Glomerular visceral epithelial cell (primary cell): ENCODE data around the gene SHB.

Experiments
- DNase-seq: peaks from one replicate; pipeline ENCODE4 v3.0.0-alpha.2; 2016; ENCODE audit errors: extremely low spot score

SHB gene

GRCh38 chr9:37953206-37953774 lies 115.7 kb downstream of the SHB start:
- DNase-seq = no peak

GRCh38 chr9:37952731-37953130 lies 116.3 kb downstream of the SHB start:
- peak; percentile 88 for DNase-seq

- DNase-seq = no peak
Measured at GRCh38 chr9:37951671-37952449, 117.2 kb downstream of the SHB start.

- DNase-seq = no peak
Measured at GRCh38 chr9:37950561-37950960, 118.5 kb downstream of the SHB start.

- DNase-seq = peak; percentile 78
Measured at GRCh38 chr9:37949576-37949975, 119.5 kb downstream of the SHB start.

- DNase-seq = no peak
Measured at GRCh38 chr9:37948417-37948980, 120.5 kb downstream of the SHB start.

GRCh38 chr9:37947977-37948376 lies 121.0 kb downstream of the SHB start:
- peak; percentile 47 for DNase-seq

GRCh38 chr9:37947471-37947870 lies 121.6 kb downstream of the SHB start:
- DNase-seq = no peak

GRCh38 chr9:37946971-37947370 lies 122.1 kb downstream of the SHB start:
- no peak for DNase-seq

- DNase-seq = no peak
Measured at GRCh38 chr9:37946041-37946440, 123.0 kb downstream of the SHB start.

GRCh38 chr9:37944671-37945481 lies 124.2 kb downstream of the SHB start:
- DNase-seq = peak; percentile 80

- no peak for DNase-seq
Measured at GRCh38 chr9:37944266-37944650, 124.8 kb downstream of the SHB start.

- peak; percentile 88 for DNase-seq
Measured at GRCh38 chr9:37943345-37944265, 125.4 kb downstream of the SHB start.

- no peak for DNase-seq
Measured at GRCh38 chr9:37942621-37943344, 126.2 kb downstream of the SHB start.

- no peak for DNase-seq
Measured at GRCh38 chr9:37941253-37941652, 127.8 kb downstream of the SHB start.

- no peak for DNase-seq
Measured at GRCh38 chr9:37939575-37940095, 129.4 kb downstream of the SHB start.

GRCh38 chr9:37938121-37938891 lies 130.7 kb downstream of the SHB start:
- peak; percentile 78 for DNase-seq

- no peak for DNase-seq
Measured at GRCh38 chr9:37937366-37937765, 131.7 kb downstream of the SHB start.

- DNase-seq = no peak
Measured at GRCh38 chr9:37936965-37937364, 132.1 kb downstream of the SHB start.

- no peak for DNase-seq
Measured at GRCh38 chr9:37936376-37936775, 132.7 kb downstream of the SHB start.
